ELR (cell line): ENCODE results near the gene SBNO1.
"Not testable (repeated sequence)": the region's sequence is repeated elsewhere in the genome, so short reads cannot be mapped to it uniquely, and the experiment has no call there.

Source experiments
- DNase-seq: peaks from one replicate; pipeline ENCODE4 v3.0.0-alpha.2; 2015; ENCODE audit warnings: low read depth

Gene SBNO1

GRCh38 chr12:123346946-123347345, 17.7 kb downstream of the SBNO1 start:
- no peak for DNase-seq

GRCh38 chr12:123344086-123344485, 20.6 kb downstream of the SBNO1 start:
- DNase-seq: no peak

GRCh38 chr12:123337070-123337469, 27.6 kb downstream of the SBNO1 start:
- no peak for DNase-seq

GRCh38 chr12:123336530-123336929, 28.1 kb downstream of the SBNO1 start:
- DNase-seq: no peak

GRCh38 chr12:123335490-123335889, 29.2 kb downstream of the SBNO1 start:
- no peak for DNase-seq

- DNase-seq: no peak
Observed at GRCh38 chr12:123329799-123330198, 34.8 kb downstream of the SBNO1 start.

GRCh38 chr12:123319826-123320225, 44.8 kb downstream of the SBNO1 start:
- no peak for DNase-seq

- DNase-seq: no peak
Observed at GRCh38 chr12:123319273-123319672, 45.4 kb downstream of the SBNO1 start.

- DNase-seq: not testable (repeated sequence)
Observed at GRCh38 chr12:123313046-123313445, 51.6 kb downstream of the SBNO1 start.

- DNase-seq: no peak
Observed at GRCh38 chr12:123306200-123306599, 58.4 kb downstream of the SBNO1 start.

- DNase-seq: no peak
Observed at GRCh38 chr12:123305136-123305535, 59.5 kb downstream of the SBNO1 start.

GRCh38 chr12:123293178-123293760, 71.4 kb downstream of the SBNO1 start:
- DNase-seq: no peak

- no peak for DNase-seq
Observed at GRCh38 chr12:123289911-123290310, 74.7 kb downstream of the SBNO1 start.

- DNase-seq: no peak
Observed at GRCh38 chr12:123288751-123289346, 75.8 kb downstream of the SBNO1 start.

- no peak for DNase-seq
Observed at GRCh38 chr12:123286652-123287373, 77.8 kb downstream of the SBNO1 start.

GRCh38 chr12:123284669-123285068, 80.0 kb downstream of the SBNO1 start:
- DNase-seq: no peak

GRCh38 chr12:123283461-123283860, 81.2 kb downstream of the SBNO1 start:
- no peak for DNase-seq

GRCh38 chr12:123282111-123282510, 82.5 kb downstream of the SBNO1 start:
- DNase-seq: no peak

- no peak for DNase-seq
Observed at GRCh38 chr12:123280971-123281370, 83.7 kb downstream of the SBNO1 start.

GRCh38 chr12:123278101-123278627, 86.5 kb downstream of the SBNO1 start:
- no peak for DNase-seq

- no peak for DNase-seq
Observed at GRCh38 chr12:123273166-123273565, 91.5 kb downstream of the SBNO1 start.

- peak; percentile 81 for DNase-seq
Observed at GRCh38 chr12:123271001-123271668, 93.5 kb downstream of the SBNO1 start.
